HL-60 (cell line): ENCODE measurements around the gene MED16.

Experiments used
- DNase-seq, 2 experiments: peaks; one replicate each; pipeline ENCODE4 v3.0.0-alpha.2; 2010 to 2020; ENCODE audit warnings: low read depth in 1 of 2, low spot score in 1 of 2
- H3K27ac ChIP-seq: fragments of 250-450 bp; sonication (Bioruptor Pico); replicated peaks from 2 replicates; pipeline ENCODE4 v1.5.1; 2020; ENCODE audit warnings: mild to moderate bottlenecking, moderate library complexity
- H3K27me3 ChIP-seq: fragments of 250-450 bp; sonication (Bioruptor Pico); 2 replicates; pipeline ENCODE4 v1.5.1; 2021; ENCODE audit warnings: mild to moderate bottlenecking, moderate library complexity; ENCODE audit not compliant: insufficient read depth, poor library complexity, severe bottlenecking
- H3K4me3 ChIP-seq: replicated peaks from 2 replicates; pipeline ENCODE4 v1.5.1; 2011; ENCODE audit warnings: mild to moderate bottlenecking, control low read depth, low read length; ENCODE audit not compliant: insufficient read depth
- CTCF ChIP-seq: IDR thresholded peaks from one replicate; pipeline ENCODE4 v1.5.1; 2011; ENCODE audit warnings: low read length, control low read depth, inconsistent platforms; ENCODE audit not compliant: insufficient read depth
- GABPA ChIP-seq: IDR thresholded peaks from 2 replicates; pipeline ENCODE4 v1.6.1; 2012; ENCODE audit warnings: low read depth
- POLR2AphosphoS5 ChIP-seq: IDR thresholded peaks from 2 replicates; pipeline ENCODE4 v1.6.1; 2012; ENCODE audit warnings: low read depth
- REST ChIP-seq: IDR thresholded peaks from 2 replicates; pipeline ENCODE4 v1.6.1; 2012; ENCODE audit warnings: low read depth; ENCODE audit not compliant: insufficient replicate concordance
- SPI1 ChIP-seq: IDR thresholded peaks from 2 replicates; pipeline ENCODE4 v1.6.1; 2012; ENCODE audit warnings: low read depth, mild to moderate bottlenecking, borderline replicate concordance

The MED16 gene

GRCh38 chr19:887072-887471 is 5.9 kb downstream of the MED16 start:
- H3K27ac ChIP-seq = no peak overlapping the region
- DNase-seq = no peak
- no peak for TF ChIP-seq POLR2AphosphoS5
- TF ChIP-seq CTCF = no peak
- no peak for TF ChIP-seq REST
- TF ChIP-seq SPI1 = no peak
- TF ChIP-seq GABPA = no peak
- H3K4me3 ChIP-seq = no peak overlapping the region
- H3K27me3 ChIP-seq = no peaks in the 10 kb centered on the region

GRCh38 chr19:885536-886224 is 7.3 kb downstream of the MED16 start:
- no peak overlapping the region for H3K4me3 ChIP-seq
- TF ChIP-seq GABPA = no peak
- no peak for TF ChIP-seq REST
- no peak for TF ChIP-seq POLR2AphosphoS5
- TF ChIP-seq SPI1 = no peak
- TF ChIP-seq CTCF = no peak
- no peak overlapping the region for H3K27ac ChIP-seq
- no peak for DNase-seq
- no peaks in the 10 kb centered on the region for H3K27me3 ChIP-seq

DNA sequence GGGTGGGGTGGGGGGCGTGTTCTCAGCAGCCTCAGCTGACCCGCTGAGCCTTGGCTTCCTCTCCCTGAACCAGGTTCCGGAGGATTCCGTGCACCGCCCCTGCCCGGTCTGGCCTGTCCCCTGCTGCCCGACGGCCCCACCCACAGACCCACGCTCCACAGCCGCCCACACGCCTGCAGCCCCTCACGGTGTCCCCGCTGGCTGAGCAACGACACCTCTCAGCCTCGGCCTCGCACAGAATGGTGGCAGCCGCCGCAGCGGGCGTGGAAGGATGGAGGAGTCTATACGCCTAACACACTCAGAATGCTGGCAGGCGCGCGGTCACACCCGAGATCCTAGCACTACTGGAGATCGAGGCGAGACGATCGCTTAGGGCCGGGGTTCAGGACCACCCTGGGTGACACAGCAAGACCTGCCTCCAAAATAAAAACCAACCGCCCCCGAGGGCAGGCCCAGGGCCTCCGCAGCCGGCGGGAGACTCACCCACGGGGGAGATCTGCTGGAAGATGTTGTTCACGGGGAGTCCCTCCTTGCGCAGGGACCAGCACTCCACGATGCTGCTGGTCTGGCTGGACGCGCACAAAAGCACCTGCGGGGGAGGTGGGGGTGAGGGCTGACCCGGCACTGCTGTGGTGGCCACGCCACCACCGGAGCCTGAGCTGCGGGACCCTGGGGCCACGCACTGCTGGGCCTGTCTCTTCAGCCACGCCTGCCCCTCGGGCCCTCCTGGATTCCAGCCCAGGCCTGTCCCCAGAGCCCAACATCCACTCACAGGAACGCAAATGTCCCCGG is 8.4 kb downstream of the MED16 start:
- Histone ChIP-seq H3K27me3 (no peaks in the 10 kb centered on the region), H3K4me3 (no peak overlapping the region), H3K27ac (no peak overlapping the region)
- TF ChIP-seq SPI1 = no peak
- no peak for TF ChIP-seq REST
- no peak for TF ChIP-seq GABPA
- no peak for TF ChIP-seq POLR2AphosphoS5
- no peak for TF ChIP-seq CTCF
- no peak for DNase-seq
